Hematopoietic multipotent progenitor cell treated with erythropoietin and hydrocortisone succinate and interleukin-3 and kit ligand, for 17 days (in vitro differentiated cells): ENCODE results near the gene MYH9.

Experiments
- DNase-seq: peaks from one replicate; pipeline ENCODE4 v3.0.0-alpha.2; 2015; ENCODE audit warnings: low spot score

MYH9 gene

GRCh38 chr22:36311386-36312085, 76.2 kb downstream of the MYH9 start:
- DNase-seq, result no peak

GRCh38 chr22:36308880-36309279, 78.9 kb downstream of the MYH9 start:
- no peak for DNase-seq

- DNase-seq, result no peak
Measured at GRCh38 chr22:36306227-36306626, 81.5 kb downstream of the MYH9 start.

GRCh38 chr22:36305813-36306212, 82.0 kb downstream of the MYH9 start:
- DNase-seq, result no peak

- DNase-seq, result no peak
Measured at GRCh38 chr22:36304429-36304828, 83.3 kb downstream of the MYH9 start.

- no peak for DNase-seq
Measured at GRCh38 chr22:36303874-36304273, 83.9 kb downstream of the MYH9 start.

GRCh38 chr22:36303115-36303467, 84.7 kb downstream of the MYH9 start:
- DNase-seq, result no peak

- DNase-seq, result no peak
Measured at GRCh38 chr22:36302439-36303114, 85.2 kb downstream of the MYH9 start.

- no peak for DNase-seq
Measured at GRCh38 chr22:36301851-36302250, 85.9 kb downstream of the MYH9 start.

- DNase-seq, result peak; percentile 83
Measured at GRCh38 chr22:36301384-36301828, 86.4 kb downstream of the MYH9 start.

- no peak for DNase-seq
Measured at GRCh38 chr22:36300396-36301212, 87.2 kb downstream of the MYH9 start.

- no peak for DNase-seq
Measured at GRCh38 chr22:36299911-36300310, 87.9 kb downstream of the MYH9 start.

- no peak for DNase-seq
Measured at GRCh38 chr22:36299295-36299694, 88.5 kb downstream of the MYH9 start.

GRCh38 chr22:36298601-36299000, 89.2 kb downstream of the MYH9 start:
- DNase-seq, result no peak

- no peak for DNase-seq
Measured at GRCh38 chr22:36298118-36298517, 89.6 kb downstream of the MYH9 start.

- no peak for DNase-seq
Measured at GRCh38 chr22:36297568-36297967, 90.2 kb downstream of the MYH9 start.

GRCh38 chr22:36296690-36297089, 91.1 kb downstream of the MYH9 start:
- DNase-seq, result no peak

- DNase-seq, result no peak
Measured at GRCh38 chr22:36295247-36295646, 92.5 kb downstream of the MYH9 start.

GRCh38 chr22:36294801-36295200, 93.0 kb downstream of the MYH9 start:
- DNase-seq, result no peak

GRCh38 chr22:36294293-36294620, 93.5 kb downstream of the MYH9 start:
- DNase-seq, result no peak

GRCh38 chr22:36293606-36294292, 94.0 kb downstream of the MYH9 start:
- no peak for DNase-seq

- no peak for DNase-seq
Measured at GRCh38 chr22:36292823-36293530, 94.8 kb downstream of the MYH9 start.
